Neural crest cell (in vitro differentiated cells): Measurements from ENCODE around the gene TMUB1. TPM values are rescaled to one million over a fixed set of nuclear protein-coding genes. Genes with fewer than 3 reads are reported as not detected.

Experiments used
- DNase-seq: peaks from one replicate; pipeline ENCODE4 v3.0.0; 2021; ENCODE audit warnings: low read depth, mixed read lengths, low spot score
- H3K27ac Mint-ChIP-seq: one replicate; pipeline ENCODE4 v1.8.0; 2021; ENCODE audit warnings: mild to moderate bottlenecking, mixed read lengths; ENCODE audit not compliant: unreplicated experiment
- H3K27me3 Mint-ChIP-seq: 2 replicates; pipeline ENCODE4 v1.8.0; 2021; ENCODE audit warnings: low read depth, mild to moderate bottlenecking, mixed read lengths
- H3K36me3 Mint-ChIP-seq: 2 replicates; pipeline ENCODE4 v1.8.0; 2021; ENCODE audit warnings: low read depth, mild to moderate bottlenecking, mixed read lengths
- H3K4me1 Mint-ChIP-seq: 2 replicates; pipeline ENCODE4 v1.8.0; 2021; ENCODE audit warnings: mixed read lengths
- H3K4me3 Mint-ChIP-seq: one replicate; pipeline ENCODE4 v1.8.0; 2021; ENCODE audit warnings: mild to moderate bottlenecking, mixed read lengths
- H3K9me3 Mint-ChIP-seq: 2 replicates; pipeline ENCODE4 v1.8.0; 2021; ENCODE audit warnings: mixed read lengths
- total RNA-seq: library from RNA; stranded (reverse); gene quantifications from 2 replicates; pipeline ENCODE4 v1.2.1, GENCODE V29; 2021
- TF ChIP-seq, protein P1 (sequence below): fragments of 200-600 bp; sonication (generic); conservative IDR thresholded peaks from 2 replicates; pipeline ENCODE4 v1.5.0; 2021; ENCODE audit warnings: antibody characterized with exemption, mild to moderate bottlenecking

Gene TMUB1
- total RNA-seq, 1 donor from 2014 or later, result 44.9 TPM

DNA sequence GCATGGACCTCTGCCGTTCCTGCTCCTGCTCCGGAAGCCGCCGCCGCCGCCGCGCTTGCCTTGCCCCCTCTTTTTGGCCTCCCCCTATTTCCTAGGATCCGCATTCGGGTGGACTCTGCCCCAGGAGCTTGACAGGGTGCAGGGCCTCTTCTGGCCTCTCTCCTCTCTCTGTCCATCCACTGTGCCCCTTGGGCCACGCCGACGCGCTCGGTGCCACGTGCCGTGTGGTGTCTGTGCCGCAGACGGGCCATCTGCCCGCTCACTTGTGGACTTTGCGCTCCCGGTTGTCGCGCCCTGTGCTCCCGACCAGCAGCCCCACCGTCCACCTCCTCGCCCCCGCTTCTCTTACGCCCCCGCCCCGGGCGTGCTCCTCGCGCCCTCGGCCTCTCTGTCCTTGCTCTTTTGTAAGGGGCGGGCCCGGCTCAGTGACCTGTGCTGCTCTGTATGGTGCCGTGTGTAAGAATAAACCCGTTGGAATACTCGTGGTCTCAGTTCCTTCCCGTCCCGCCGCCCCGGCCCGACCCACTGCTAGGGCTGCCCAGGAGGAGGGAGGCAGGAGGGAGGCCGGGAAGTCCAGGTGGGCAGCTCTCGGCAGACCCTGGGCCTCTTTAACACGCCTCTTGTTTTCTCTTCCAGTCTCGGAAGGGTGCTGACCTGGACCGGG is 40.0 kb upstream of the TMUB1 start:
- H3K36me3 Mint-ChIP-seq, result peaks cover 4% of the 10 kb centered on the region
- peaks cover 29% of the 10 kb centered on the region for H3K4me1 Mint-ChIP-seq
- H3K27ac Mint-ChIP-seq, result no peak overlapping the region
- no peaks in the 10 kb centered on the region for H3K9me3 Mint-ChIP-seq
- no peak for DNase-seq
- TF ChIP-seq, protein P1, sequence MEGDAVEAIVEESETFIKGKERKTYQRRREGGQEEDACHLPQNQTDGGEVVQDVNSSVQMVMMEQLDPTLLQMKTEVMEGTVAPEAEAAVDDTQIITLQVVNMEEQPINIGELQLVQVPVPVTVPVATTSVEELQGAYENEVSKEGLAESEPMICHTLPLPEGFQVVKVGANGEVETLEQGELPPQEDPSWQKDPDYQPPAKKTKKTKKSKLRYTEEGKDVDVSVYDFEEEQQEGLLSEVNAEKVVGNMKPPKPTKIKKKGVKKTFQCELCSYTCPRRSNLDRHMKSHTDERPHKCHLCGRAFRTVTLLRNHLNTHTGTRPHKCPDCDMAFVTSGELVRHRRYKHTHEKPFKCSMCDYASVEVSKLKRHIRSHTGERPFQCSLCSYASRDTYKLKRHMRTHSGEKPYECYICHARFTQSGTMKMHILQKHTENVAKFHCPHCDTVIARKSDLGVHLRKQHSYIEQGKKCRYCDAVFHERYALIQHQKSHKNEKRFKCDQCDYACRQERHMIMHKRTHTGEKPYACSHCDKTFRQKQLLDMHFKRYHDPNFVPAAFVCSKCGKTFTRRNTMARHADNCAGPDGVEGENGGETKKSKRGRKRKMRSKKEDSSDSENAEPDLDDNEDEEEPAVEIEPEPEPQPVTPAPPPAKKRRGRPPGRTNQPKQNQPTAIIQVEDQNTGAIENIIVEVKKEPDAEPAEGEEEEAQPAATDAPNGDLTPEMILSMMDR, result no peak
- peak overlapping the region; percentile 80 for H3K4me3 Mint-ChIP-seq
- no peaks in the 10 kb centered on the region for H3K27me3 Mint-ChIP-seq

DNA sequence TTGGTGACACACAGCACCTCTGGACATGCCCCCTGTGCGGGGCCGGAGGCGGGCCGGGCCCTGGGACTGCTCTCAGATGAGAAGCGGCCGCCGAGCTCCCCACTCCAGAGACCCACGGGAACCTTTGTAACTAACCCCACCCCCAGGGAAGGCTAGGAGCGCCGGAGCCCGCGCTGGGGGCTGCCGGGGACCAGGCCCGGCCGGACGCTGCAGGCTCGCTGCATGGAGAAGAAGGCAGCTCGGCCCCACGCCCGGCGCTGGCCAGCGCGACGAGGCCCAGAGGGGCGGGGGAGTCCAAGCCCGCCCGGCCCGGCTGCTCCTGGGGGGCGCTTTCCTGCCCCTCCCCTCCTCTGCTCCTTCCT is 39.5 kb upstream of the TMUB1 start:
- H3K27me3 Mint-ChIP-seq, result no peaks in the 10 kb centered on the region
- DNase-seq, result no peak
- H3K36me3 Mint-ChIP-seq, result peaks cover 4% of the 10 kb centered on the region
- TF ChIP-seq, protein P1, result no peak
- peaks cover 26% of the 10 kb centered on the region for H3K4me1 Mint-ChIP-seq
- no peak overlapping the region for H3K27ac Mint-ChIP-seq
- H3K9me3 Mint-ChIP-seq, result no peaks in the 10 kb centered on the region
- no peak overlapping the region for H3K4me3 Mint-ChIP-seq

DNA sequence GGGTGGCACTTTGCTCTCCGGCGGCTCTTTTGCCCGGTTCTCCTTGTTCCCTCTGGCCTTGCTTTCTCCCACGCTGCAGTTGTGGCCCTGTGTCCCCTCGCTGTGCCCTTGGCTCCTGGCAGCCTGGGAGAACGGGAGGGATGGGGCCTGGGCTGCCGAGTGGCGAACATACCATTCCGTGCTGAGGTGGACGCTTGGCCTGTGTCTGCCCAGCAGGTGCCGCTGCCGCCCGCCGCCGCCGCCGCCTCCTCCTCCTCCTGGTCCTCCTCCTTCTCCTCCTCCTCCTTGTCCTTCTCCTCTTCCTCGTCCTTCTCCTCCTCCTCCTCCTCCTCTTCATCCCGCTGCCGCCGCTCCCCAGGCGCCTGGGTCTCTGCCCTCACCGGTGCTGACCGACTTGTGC is 39.0 kb upstream of the TMUB1 start:
- Mint-ChIP-seq H3K9me3 (no peaks in the 10 kb centered on the region), H3K36me3 (peaks cover 4% of the 10 kb centered on the region), H3K4me3 (no peak overlapping the region), H3K27me3 (no peaks in the 10 kb centered on the region), H3K27ac (no peak overlapping the region), H3K4me1 (peaks cover 23% of the 10 kb centered on the region)
- DNase-seq, result no peak
- TF ChIP-seq, protein P1, result no peak

DNA sequence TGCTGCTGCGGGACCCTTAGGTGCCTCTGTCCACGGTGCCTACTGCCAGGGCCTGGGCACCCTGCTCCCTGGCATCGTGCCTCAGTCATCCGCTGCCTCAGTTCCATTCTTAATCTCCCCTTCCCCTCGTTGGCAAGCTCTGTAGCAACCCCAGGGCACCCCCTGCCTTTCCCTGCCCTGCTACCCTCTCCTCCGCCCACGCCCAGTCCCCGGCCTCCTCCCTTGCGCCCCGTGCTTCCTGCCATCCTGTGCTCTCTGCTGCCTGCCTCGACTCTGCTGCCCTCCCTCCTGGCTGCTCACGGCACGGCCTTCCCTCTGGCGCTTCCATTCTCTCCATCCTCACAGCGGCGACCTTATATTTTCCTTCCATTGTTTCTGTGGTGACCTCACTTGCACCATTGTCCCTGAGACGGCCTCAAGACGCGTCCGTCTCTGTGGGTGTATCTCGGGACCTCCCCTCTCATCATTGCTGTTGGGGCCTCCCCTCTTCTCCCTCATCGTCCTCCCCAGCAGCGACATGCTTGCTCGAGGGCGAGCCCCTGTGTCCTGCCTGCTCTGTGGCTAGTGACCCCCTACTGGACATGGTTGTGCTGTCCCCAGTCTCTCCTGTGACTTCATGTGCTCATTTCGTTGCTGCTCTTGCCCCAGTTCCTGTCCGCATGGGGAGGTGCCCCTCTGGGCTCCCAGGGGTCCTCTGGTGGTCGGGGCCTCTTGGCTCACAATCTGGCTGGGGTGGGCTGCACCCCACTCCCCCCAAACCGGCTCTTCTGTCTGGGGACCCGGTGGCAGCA is 38.3 kb upstream of the TMUB1 start:
- Mint-ChIP-seq H3K4me3 (no peak overlapping the region), H3K27me3 (no peaks in the 10 kb centered on the region), H3K9me3 (no peaks in the 10 kb centered on the region), H3K27ac (no peak overlapping the region), H3K4me1 (peaks cover 23% of the 10 kb centered on the region), H3K36me3 (peaks cover 4% of the 10 kb centered on the region)
- TF ChIP-seq, protein P1, result no peak
- DNase-seq, result no peak

DNA sequence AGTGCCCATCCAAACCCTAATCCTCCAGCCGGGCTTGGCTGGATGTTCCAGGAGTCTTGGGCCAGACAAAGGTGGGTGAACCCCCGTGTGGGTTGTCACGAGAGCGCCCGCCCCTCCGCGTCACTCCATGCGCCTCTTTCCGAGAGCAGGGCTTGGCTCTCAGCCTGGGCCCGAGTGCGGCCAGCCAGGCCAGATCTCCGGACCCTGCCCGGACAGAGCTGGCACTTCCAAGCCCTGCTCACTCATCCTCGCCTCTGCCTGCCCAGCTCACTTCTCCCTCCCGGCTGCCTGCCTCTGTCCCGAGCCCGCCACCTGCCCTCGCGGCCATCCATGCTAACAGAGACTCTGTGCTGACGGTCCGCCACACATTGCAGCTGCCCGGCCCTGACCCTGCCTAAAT is 37.6 kb upstream of the TMUB1 start:
- TF ChIP-seq, protein P1, result no peak
- Mint-ChIP-seq H3K27me3 (peaks cover under 1% of the 10 kb centered on the region), H3K27ac (no peak overlapping the region), H3K4me3 (no peak overlapping the region), H3K36me3 (peaks cover 4% of the 10 kb centered on the region), H3K4me1 (peaks cover 23% of the 10 kb centered on the region), H3K9me3 (no peaks in the 10 kb centered on the region)
- DNase-seq, result no peak
